Trophoblast cell (in vitro differentiated cells and primary cell): ENCODE measurements around the gene KCNAB2.
"Not testable (repeated sequence)": the region's sequence is repeated elsewhere in the genome, so short reads cannot be mapped to it uniquely, and the experiment has no call there.

Experiments used
- DNase-seq, 2 donors: peaks; one replicate each; pipeline ENCODE4 v3.0.0-alpha.2; 2016
- H2AFZ ChIP-seq: 2 replicates; pipeline ENCODE4 v1.6.1; 2013; ENCODE audit warnings: low read length, moderate library complexity, mild to moderate bottlenecking; ENCODE audit not compliant: insufficient read depth, poor library complexity
- H2AK5ac ChIP-seq: 2 replicates; pipeline ENCODE4 v1.6.1; 2013; ENCODE audit warnings: mild to moderate bottlenecking, low read length
- H2BK120ac ChIP-seq: 2 replicates; pipeline ENCODE4 v1.6.1; 2013; ENCODE audit warnings: low read length, mild to moderate bottlenecking, moderate library complexity; ENCODE audit not compliant: insufficient read depth, poor library complexity
- H2BK12ac ChIP-seq: 2 replicates; pipeline ENCODE4 v1.6.1; 2013; ENCODE audit warnings: mild to moderate bottlenecking, low read length, moderate library complexity
- H2BK5ac ChIP-seq: 2 replicates; pipeline ENCODE4 v1.6.1; 2013; ENCODE audit warnings: low read length, low read depth, moderate library complexity, mild to moderate bottlenecking; ENCODE audit not compliant: poor library complexity
- H3K14ac ChIP-seq: 2 replicates; pipeline ENCODE4 v1.6.1; 2013; ENCODE audit warnings: mild to moderate bottlenecking, low read length
- H3K18ac ChIP-seq: 2 replicates; pipeline ENCODE4 v1.6.1; 2013; ENCODE audit warnings: mild to moderate bottlenecking, low read length
- H3K23ac ChIP-seq: 2 replicates; pipeline ENCODE4 v1.6.1; 2013; ENCODE audit warnings: low read length
- H3K27ac ChIP-seq: 2 replicates; pipeline ENCODE4 v1.5.1; 2013; ENCODE audit warnings: low read depth, mild to moderate bottlenecking, inconsistent platforms, low read length, moderate library complexity
- H3K27me3 ChIP-seq: 2 replicates; pipeline ENCODE4 v1.6.1; 2013; ENCODE audit warnings: inconsistent platforms, mild to moderate bottlenecking, low read length, moderate library complexity; ENCODE audit not compliant: insufficient read depth
- H3K36me3 ChIP-seq, 2 experiments: 1 replicate in 1 of 2; 2 replicates in 1 of 2; pipeline ENCODE4 v1.6.1; 2013; ENCODE audit warnings: low read length in 2 of 2, mild to moderate bottlenecking in 2 of 2, moderate library complexity in 1 of 2; ENCODE audit not compliant: insufficient read depth in 2 of 2, control insufficient read depth in 1 of 2
- H3K4ac ChIP-seq: 2 replicates; pipeline ENCODE4 v1.6.1; 2013; ENCODE audit warnings: low read depth, mild to moderate bottlenecking, low read length, moderate library complexity
- H3K4me1 ChIP-seq, 2 experiments: 1 replicate in 1 of 2; 2 replicates in 1 of 2; pipeline ENCODE4 v1.6.1; 2013; ENCODE audit warnings: low read length in 2 of 2, mild to moderate bottlenecking in 2 of 2, moderate library complexity in 1 of 2; ENCODE audit not compliant: insufficient read depth in 2 of 2, control insufficient read depth in 1 of 2
- H3K4me2 ChIP-seq: 2 replicates; pipeline ENCODE4 v1.6.1; 2013; ENCODE audit warnings: inconsistent platforms, mild to moderate bottlenecking, low read length, moderate library complexity
- H3K4me3 ChIP-seq: 2 replicates; pipeline ENCODE4 v1.5.1; 2013; ENCODE audit warnings: mild to moderate bottlenecking, low read depth, low read length, inconsistent platforms
- H3K79me1 ChIP-seq: one replicate; pipeline ENCODE4 v1.6.1; 2013; ENCODE audit warnings: low read length
- H3K79me2 ChIP-seq: 2 replicates; pipeline ENCODE4 v1.6.1; 2013; ENCODE audit warnings: low read length, mild to moderate bottlenecking; ENCODE audit not compliant: control insufficient read depth, insufficient read depth, poor library complexity
- H3K9ac ChIP-seq: 2 replicates; pipeline ENCODE4 v1.6.1; 2013; ENCODE audit warnings: mild to moderate bottlenecking, low read length
- H3K9me3 ChIP-seq: 2 replicates; pipeline ENCODE4 v1.6.1; 2013; ENCODE audit warnings: low read depth, mild to moderate bottlenecking, control low read depth, inconsistent platforms, low read length; ENCODE audit not compliant: insufficient read depth
- H4K12ac ChIP-seq: 2 replicates; pipeline ENCODE4 v1.6.1; 2013; ENCODE audit warnings: low read depth, mild to moderate bottlenecking, low read length, moderate library complexity
- H4K8ac ChIP-seq: 2 replicates; pipeline ENCODE4 v1.6.1; 2013; ENCODE audit warnings: low read depth, mild to moderate bottlenecking, low read length, moderate library complexity
- H4K91ac ChIP-seq: one replicate; pipeline ENCODE4 v1.6.1; 2013; ENCODE audit warnings: low read depth, mild to moderate bottlenecking, low read length, moderate library complexity
- WGBS: extraction: QIAGEN DNeasy Blood & Tissue Kit; methylation state at CpG from one replicate; pipeline ENCODE4 v1.1.7; 2013; ENCODE audit warnings: missing lambda C conversion rate; ENCODE audit not compliant: insufficient read length, insufficient coverage; ENCODE audit errors: extremely low coverage; 5-methylcytosine and 5-hydroxymethylcytosine counted together

The KCNAB2 gene

GRCh38 chr1:6062670-6063069 is 17.0 kb downstream of the KCNAB2 start:
- no peaks in the 10 kb centered on the region for H3K27me3 ChIP-seq
- H3K4ac ChIP-seq, result no peak overlapping the region
- H3K4me3 ChIP-seq, result no peak overlapping the region
- no peaks in the 10 kb centered on the region for H3K36me3 ChIP-seq
- H2AFZ ChIP-seq, result no peak overlapping the region
- H4K8ac ChIP-seq, result no peak overlapping the region
- H4K12ac ChIP-seq, result no peak overlapping the region
- H2BK5ac ChIP-seq, result no peak overlapping the region
- no peak overlapping the region for H2BK12ac ChIP-seq
- no peaks in the 10 kb centered on the region for H3K79me2 ChIP-seq
- H3K18ac ChIP-seq, result no peak overlapping the region
- no peak overlapping the region for H3K23ac ChIP-seq
- no peak overlapping the region for H3K27ac ChIP-seq
- H3K79me1 ChIP-seq, result no peaks in the 10 kb centered on the region
- H3K4me1 ChIP-seq, result peaks cover 17 to 19% of the 10 kb centered on the region in 2 experiments
- H3K9me3 ChIP-seq, result no peaks in the 10 kb centered on the region
- no peak overlapping the region for H3K9ac ChIP-seq
- H2AK5ac ChIP-seq, result no peak overlapping the region
- no CpG with 5 or more reads among the region's 6 CpGs for WGBS
- no peak overlapping the region for H2BK120ac ChIP-seq
- no peak overlapping the region for H3K4me2 ChIP-seq
- DNase-seq, result no peak
- no peak overlapping the region for H4K91ac ChIP-seq
- H3K14ac ChIP-seq, result no peak overlapping the region

- not testable (repeated sequence) for H3K14ac ChIP-seq, H3K27ac ChIP-seq, H3K4me3 ChIP-seq, H3K18ac ChIP-seq, H2BK120ac ChIP-seq, H3K36me3 ChIP-seq, H4K8ac ChIP-seq, H3K4me2 ChIP-seq, H2AFZ ChIP-seq, H3K79me2 ChIP-seq, H3K9ac ChIP-seq, H4K12ac ChIP-seq, H3K4ac ChIP-seq, H2AK5ac ChIP-seq, H3K9me3 ChIP-seq, H3K23ac ChIP-seq, H3K79me1 ChIP-seq, H2BK12ac ChIP-seq, H2BK5ac ChIP-seq, H4K91ac ChIP-seq, H3K27me3 ChIP-seq
- peaks cover 14 to 15% of the 10 kb centered on the region in 2 experiments for H3K4me1 ChIP-seq
- peak in 1 of 2 donors; percentile 25 for DNase-seq
- WGBS, result no CpG with 5 or more reads among the region's 7 CpGs
These were observed 17.9 kb downstream of the KCNAB2 start for GRCh38 chr1:6063532-6064053.

DNA sequence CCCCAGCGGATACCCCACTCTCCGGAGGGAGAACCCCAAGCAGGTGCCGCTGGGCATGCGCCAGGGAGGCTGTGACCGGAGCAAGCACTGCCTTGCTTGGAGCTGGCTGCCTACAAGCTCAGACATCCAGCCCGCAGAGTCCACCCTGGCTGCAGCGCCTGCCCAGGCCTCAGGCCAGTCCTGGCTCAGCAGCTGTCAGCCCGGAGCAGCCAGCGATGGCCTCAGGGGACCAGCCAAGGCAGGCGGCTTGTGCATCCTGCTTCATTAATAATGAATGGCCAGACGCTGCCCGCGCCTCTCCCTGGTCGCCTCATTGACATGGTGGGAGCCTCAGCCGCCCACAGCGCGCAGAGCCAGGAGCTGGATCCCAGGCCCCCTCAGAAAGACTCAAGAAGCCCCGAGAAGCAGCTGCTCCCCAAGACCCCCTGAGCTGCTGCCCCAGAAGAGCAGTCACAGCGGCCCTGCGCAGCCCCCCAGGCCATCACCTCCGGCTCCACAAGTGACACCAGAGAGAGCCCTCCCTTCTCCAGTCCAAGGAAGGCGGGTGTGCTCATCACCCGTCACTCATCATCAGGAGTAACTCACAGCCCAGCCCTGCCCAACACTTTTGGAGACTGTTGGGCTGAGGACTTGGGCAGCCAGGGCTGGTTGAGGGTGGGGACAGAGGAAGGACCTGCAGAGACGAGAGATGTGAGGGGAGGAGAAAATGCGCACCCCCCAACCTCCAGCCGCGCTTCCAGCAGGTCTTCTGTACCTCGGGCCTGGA is 19.6 kb downstream of the KCNAB2 start:
- H3K4ac ChIP-seq, result no peak overlapping the region
- no peak overlapping the region for H3K9ac ChIP-seq
- no peak overlapping the region for H4K8ac ChIP-seq
- H2BK120ac ChIP-seq, result no peak overlapping the region
- H2BK12ac ChIP-seq, result no peak overlapping the region
- no peaks in the 10 kb centered on the region for H3K79me1 ChIP-seq
- H3K23ac ChIP-seq, result no peak overlapping the region
- no peaks in the 10 kb centered on the region for H3K9me3 ChIP-seq
- no CpG with 5 or more reads among the region's 28 CpGs for WGBS
- no peak overlapping the region for H3K27ac ChIP-seq
- no peak overlapping the region for H2AK5ac ChIP-seq
- no peak overlapping the region for H3K14ac ChIP-seq
- H3K4me2 ChIP-seq, result no peak overlapping the region
- H3K79me2 ChIP-seq, result no peaks in the 10 kb centered on the region
- no peak overlapping the region for H3K4me3 ChIP-seq
- peak; percentile 77 to 78 for DNase-seq
- H4K12ac ChIP-seq, result no peak overlapping the region
- H3K27me3 ChIP-seq, result no peaks in the 10 kb centered on the region
- H3K4me1 ChIP-seq, result peaks cover under 1% of the 10 kb centered on the region in 2 experiments
- H2AFZ ChIP-seq, result no peak overlapping the region
- no peak overlapping the region for H3K18ac ChIP-seq
- no peak overlapping the region for H4K91ac ChIP-seq
- H3K36me3 ChIP-seq, result no peaks in the 10 kb centered on the region
- no peak overlapping the region for H2BK5ac ChIP-seq

DNA sequence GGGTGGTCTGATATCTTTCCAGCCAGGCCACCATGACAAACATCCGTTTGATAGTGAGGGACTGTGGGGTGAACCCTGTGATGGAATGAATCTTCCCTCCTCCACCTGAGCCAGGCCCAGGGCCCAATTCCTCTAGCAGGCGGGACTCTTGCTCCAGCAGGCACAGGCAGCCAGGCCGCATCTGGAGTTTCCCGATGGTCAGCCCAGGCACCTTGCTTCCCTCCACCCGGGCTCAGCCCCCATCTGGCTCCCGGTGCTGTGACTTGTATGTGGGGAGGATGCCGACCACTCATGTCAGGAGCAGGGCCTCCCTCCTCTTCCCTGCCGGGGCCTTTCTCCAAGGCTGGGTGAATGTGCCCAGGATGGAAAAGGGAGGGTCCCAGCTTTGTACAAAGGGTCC is 21.0 kb downstream of the KCNAB2 start:
- no peak overlapping the region for H2BK12ac ChIP-seq
- WGBS, result no CpG with 5 or more reads among the region's 8 CpGs
- no peak overlapping the region for H2AFZ ChIP-seq
- no peak overlapping the region for H3K9ac ChIP-seq
- H3K79me1 ChIP-seq, result no peaks in the 10 kb centered on the region
- H2BK5ac ChIP-seq, result no peak overlapping the region
- no peak for DNase-seq
- no peaks in the 10 kb centered on the region for H3K9me3 ChIP-seq
- no peak overlapping the region for H3K4ac ChIP-seq
- H3K27me3 ChIP-seq, result no peaks in the 10 kb centered on the region
- H4K91ac ChIP-seq, result no peak overlapping the region
- H3K4me3 ChIP-seq, result no peak overlapping the region
- no peaks in the 10 kb centered on the region for H3K4me1 ChIP-seq
- H4K8ac ChIP-seq, result no peak overlapping the region
- H3K14ac ChIP-seq, result no peak overlapping the region
- no peaks in the 10 kb centered on the region for H3K36me3 ChIP-seq
- no peak overlapping the region for H3K4me2 ChIP-seq
- no peak overlapping the region for H3K18ac ChIP-seq
- H3K27ac ChIP-seq, result no peak overlapping the region
- H3K79me2 ChIP-seq, result no peaks in the 10 kb centered on the region
- H4K12ac ChIP-seq, result no peak overlapping the region
- H2AK5ac ChIP-seq, result no peak overlapping the region
- no peak overlapping the region for H3K23ac ChIP-seq
- H2BK120ac ChIP-seq, result no peak overlapping the region
